HG03469 (cell line): ENCODE data around the gene ATE1.

Source experiments
- ATAC-seq: cut with Tn5 transposase; IDR thresholded peaks from one replicate; pipeline ENCODE4 v1.9.1; 2021; ENCODE audit warnings: mild to moderate bottlenecking, moderate library complexity, moderate number of reproducible peaks; ENCODE audit not compliant: unreplicated experiment

Gene ATE1

GRCh38 chr10:121747163-121747775 lies 180.6 kb downstream of the ATE1 start:
- no peak for ATAC-seq

- no peak for ATAC-seq
Observed at GRCh38 chr10:121741248-121741792, 186.5 kb downstream of the ATE1 start.

DNA sequence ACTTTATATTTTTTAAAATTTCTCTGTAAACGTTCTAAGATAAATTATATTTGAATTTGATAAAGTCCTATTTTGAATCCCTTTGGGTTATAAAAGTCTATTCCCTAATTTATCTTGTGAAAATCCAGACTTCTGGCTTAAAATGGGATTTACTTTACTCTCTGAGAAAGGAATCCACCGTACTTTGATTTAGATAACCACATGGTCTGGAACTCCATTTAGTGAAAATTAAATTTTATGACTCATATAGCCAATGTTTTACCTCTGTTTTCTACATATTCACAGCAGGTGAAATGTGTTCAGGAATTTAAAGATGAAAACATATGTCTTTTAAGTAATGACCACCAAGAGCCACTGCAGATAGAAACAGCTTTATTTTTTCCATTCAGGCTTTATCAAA lies 187.8 kb downstream of the ATE1 start:
- no peak for ATAC-seq

DNA sequence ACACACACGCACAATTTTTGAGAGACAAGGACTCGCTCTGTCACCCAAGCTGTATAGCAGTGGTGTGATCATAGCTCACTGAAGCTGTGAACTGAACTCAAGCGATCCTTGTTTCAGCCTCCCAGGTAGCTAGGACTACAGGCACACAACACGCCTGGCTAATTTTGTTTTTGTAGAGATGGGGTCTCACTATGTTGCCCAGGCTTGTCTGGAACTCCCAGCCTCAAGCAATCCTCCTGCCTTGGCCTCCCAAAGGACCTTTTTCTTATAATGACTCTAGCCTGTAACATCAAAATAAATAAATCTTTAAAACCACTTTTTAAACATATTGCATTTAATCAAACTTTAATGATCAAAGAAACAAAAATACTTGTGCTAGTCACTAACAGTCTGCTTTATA lies 188.7 kb downstream of the ATE1 start:
- ATAC-seq: no peak

DNA sequence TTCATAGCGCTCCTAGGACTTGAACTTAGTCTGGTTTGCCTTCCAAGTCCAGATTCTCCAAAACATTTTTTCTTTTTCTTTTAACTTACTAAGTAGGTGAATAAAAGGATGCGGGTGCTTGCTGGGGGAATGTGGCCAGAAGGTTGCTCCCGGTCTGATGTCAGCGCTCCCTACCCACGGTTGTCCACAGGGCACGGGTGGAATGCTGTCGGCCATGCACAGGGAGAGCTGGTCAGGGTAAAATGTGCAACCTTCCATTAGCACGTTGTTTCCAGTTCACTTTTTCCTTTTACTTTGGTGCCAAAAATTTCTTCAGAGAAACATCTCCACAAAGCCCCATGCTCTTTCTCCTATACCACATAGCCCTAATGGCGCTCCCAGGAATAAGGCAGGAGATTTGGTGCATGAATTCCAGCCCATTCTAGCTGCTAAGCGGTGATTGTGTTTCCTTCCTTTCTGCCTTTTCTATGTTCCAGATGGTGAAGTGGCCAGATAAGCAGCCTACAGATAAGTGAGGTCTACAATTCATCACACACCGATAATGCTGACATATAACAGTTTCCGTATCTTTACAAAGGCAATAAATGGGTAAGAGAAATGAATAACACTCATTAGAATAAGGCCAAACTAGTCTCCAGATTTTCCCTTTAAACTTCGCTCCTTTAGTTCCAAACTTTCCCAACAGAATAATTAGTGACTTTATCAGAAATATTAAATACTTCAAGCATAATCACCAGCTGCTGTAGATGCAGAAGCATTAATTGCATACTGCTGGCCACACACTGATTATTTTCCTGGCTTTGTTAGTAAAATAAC lies 191.3 kb downstream of the ATE1 start:
- no peak for ATAC-seq

GRCh38 chr10:121735263-121735662 lies 192.6 kb downstream of the ATE1 start:
- no peak for ATAC-seq

DNA sequence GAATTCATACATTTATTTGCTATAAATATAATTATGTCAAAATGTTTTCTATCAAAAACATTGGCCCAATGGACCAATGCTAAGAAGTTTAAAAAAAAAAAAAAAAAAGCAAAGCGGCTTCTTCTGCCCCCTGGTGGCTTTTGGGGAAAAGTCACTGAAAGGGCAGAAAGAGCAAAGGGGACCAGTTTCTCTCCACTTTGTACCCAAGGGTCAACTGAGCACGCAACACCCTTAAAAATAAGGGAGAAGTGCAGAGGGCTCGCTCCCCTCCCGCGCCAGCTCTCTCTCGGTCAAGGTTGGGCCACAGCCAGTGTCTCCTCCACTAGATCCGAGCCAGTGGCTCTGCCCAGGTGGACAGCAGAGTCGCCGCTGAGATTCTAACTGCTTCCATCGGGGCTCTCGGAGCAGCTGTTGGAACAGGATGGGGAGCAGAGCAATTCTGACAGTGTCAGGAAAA lies 193.2 kb downstream of the ATE1 start:
- no peak for ATAC-seq

DNA sequence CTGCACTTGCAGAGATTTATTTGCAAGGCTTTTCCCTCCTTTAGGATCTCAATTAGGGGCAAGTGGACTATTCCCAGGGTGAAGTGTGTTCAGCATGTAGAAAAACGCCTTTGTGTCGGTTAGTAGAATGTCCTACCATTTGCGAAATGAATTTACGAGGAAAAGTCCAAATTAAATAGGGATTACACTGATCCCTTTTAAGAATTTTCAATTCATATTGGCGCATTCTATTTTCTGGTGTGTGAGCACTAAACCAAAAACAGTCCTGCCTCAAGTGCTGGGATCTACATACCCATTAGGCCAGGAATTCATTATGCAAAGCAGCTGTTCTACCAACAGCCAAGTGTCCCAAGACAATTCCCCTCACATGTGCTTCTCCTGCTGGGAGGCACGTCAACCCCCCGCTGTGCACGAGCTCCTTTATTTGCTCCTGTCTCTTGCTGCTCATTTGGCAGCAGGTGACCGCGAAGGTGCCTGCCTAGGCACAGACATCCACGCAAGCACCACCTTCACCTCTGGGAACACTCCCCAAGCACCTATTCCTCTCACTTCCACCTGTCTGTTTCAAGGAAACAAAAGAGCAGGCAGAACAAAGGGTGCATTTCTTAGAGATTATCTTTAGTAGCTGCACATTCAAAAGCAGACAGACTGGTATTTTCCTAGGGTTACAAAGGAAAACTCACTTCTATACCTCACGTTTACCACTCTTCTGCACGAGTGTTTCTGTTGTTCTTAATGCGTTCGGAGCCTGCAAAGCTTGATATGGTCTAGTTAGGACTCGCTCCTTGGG lies 195.0 kb downstream of the ATE1 start:
- ATAC-seq: no peak

- no peak for ATAC-seq
Observed at GRCh38 chr10:121732172-121732571, 195.7 kb downstream of the ATE1 start.

GRCh38 chr10:121724282-121724681 lies 203.5 kb downstream of the ATE1 start:
- ATAC-seq: no peak

- ATAC-seq: no peak
Observed at GRCh38 chr10:121722665-121723064, 205.2 kb downstream of the ATE1 start.

- no peak for ATAC-seq
Observed at GRCh38 chr10:121721257-121721656, 206.6 kb downstream of the ATE1 start.

GRCh38 chr10:121715969-121716368 lies 211.9 kb downstream of the ATE1 start:
- ATAC-seq: no peak

GRCh38 chr10:121715076-121715475 lies 212.8 kb downstream of the ATE1 start:
- no peak for ATAC-seq

DNA sequence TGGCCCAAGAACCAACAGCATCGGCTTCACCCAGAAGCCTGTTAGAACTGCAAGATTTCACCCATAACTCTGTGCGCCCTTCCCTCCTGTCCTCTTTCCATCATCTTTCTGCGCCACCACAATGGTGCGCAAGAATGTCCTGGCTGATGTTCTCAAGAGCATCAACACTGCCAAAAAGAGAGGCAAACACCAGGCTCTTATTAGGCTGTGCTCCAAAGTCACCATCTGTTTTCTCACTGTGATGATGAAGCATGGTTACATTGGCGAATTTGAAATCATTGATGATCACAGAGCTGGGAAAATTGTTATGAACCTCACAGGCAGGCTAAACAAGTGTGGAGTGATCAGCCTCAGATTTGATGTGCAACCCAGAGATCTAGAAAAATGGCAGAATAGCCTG lies 214.3 kb downstream of the ATE1 start:
- no peak for ATAC-seq

DNA sequence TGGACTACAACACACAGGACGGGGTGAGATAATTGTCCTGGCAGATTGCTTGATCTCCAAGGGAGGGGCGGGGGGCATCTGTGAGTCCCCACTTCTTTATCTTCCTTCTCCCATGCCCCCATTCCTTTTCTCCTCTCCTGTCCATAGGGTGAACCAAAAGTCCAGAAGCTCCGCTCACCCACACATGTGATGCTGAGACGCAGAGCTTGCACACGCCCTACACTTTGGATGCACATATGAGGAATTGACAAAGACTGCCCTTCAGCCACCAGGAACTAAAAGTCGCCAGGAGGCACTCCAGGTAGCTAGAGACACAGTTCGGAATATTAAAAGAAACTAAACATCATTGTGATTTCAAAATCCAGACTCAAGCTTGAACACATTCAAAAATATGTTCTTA lies 216.9 kb downstream of the ATE1 start:
- no peak for ATAC-seq

- ATAC-seq: no peak
Observed at GRCh38 chr10:121710207-121710606, 217.6 kb downstream of the ATE1 start.

DNA sequence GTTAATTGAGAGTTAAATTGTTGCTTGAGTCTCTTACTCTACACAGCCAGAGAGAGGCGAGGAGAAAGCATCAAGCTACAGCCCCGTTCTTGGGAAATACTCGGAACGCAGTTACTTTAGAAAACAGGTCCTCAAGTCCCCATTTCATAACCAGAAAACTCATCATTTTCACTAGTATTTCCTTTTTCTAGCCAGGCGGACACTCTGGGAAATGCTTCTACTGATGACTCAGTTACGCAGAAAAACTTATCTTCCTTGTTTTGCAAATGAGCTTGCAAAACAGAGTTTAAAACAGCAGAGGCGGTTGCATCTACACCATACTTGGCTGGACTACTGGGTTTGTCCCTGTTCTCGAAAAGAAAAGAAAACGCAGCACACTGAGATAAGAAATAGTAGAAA lies 218.2 kb downstream of the ATE1 start:
- ATAC-seq: no peak

- ATAC-seq: no peak
Observed at GRCh38 chr10:121708728-121709674, 218.8 kb downstream of the ATE1 start.
